Calu3 (cell line): ENCODE data around the gene PLCD4. TPM values are rescaled to one million over a fixed set of nuclear protein-coding genes. Genes with fewer than 3 reads are reported as not detected.

ENCODE experiments used
- BruUV-seq: library from RNA; stranded (reverse); fragments of 400-500 nt; replicated peaks from 2 replicates; lab custom pipeline; 2021; lab: Mats Ljungman, UMichigan
- CTCF ChIA-PET: fragments of 300-600 bp; sonication (Branson Sonifier 250); formaldehyde crosslinking; loops from one replicate; lab custom pipeline; 2022; ENCODE audit warnings: antibody characterized with exemption; lab: Charles Lee
- DNase-seq: peaks from one replicate; pipeline ENCODE4 v3.0.0; 2022
- H3K27ac Mint-ChIP-seq: one replicate; pipeline ENCODE4 v1.8.0; 2022; ENCODE audit warnings: mixed read lengths; ENCODE audit not compliant: unreplicated experiment
- H3K27me3 Mint-ChIP-seq: one replicate; pipeline ENCODE4 v1.8.0; 2022; ENCODE audit warnings: mixed read lengths; ENCODE audit not compliant: unreplicated experiment
- H3K36me3 Mint-ChIP-seq: one replicate; pipeline ENCODE4 v1.8.0; 2022; ENCODE audit warnings: mild to moderate bottlenecking, moderate library complexity, mixed read lengths; ENCODE audit not compliant: insufficient read depth, unreplicated experiment
- H3K4me1 Mint-ChIP-seq: one replicate; pipeline ENCODE4 v1.8.0; 2022; ENCODE audit warnings: mild to moderate bottlenecking, low read depth, mixed read lengths; ENCODE audit not compliant: unreplicated experiment
- H3K4me3 Mint-ChIP-seq: one replicate; pipeline ENCODE4 v1.8.0; 2022; ENCODE audit warnings: mild to moderate bottlenecking, low read depth, moderate library complexity, mixed read lengths; ENCODE audit not compliant: unreplicated experiment
- H3K9me3 Mint-ChIP-seq: one replicate; pipeline ENCODE4 v1.8.0; 2022; ENCODE audit warnings: low read depth, mixed read lengths; ENCODE audit not compliant: unreplicated experiment
- intact Hi-C: fragments of 100-400 bp; cut with micrococcal nuclease; formaldehyde crosslinking; loops from one replicate; pipeline ENCODE4 v1.10.0; 2022; ENCODE audit not compliant: unreplicated experiment
- total RNA-seq: library from RNA; stranded (reverse); gene quantifications from 2 replicates; pipeline ENCODE4 v1.2.3, GENCODE V29; 2022
- TF ChIP-seq, protein P1 (sequence below): fragments of 200-600 bp; IDR thresholded peaks from one replicate; pipeline ENCODE4 v1.8.0; 2022; ENCODE audit warnings: antibody characterized with exemption; ENCODE audit not compliant: unreplicated experiment

The PLCD4 gene
- total RNA-seq, 1 experiment from 2014 or later = 0.38 TPM

DNA sequence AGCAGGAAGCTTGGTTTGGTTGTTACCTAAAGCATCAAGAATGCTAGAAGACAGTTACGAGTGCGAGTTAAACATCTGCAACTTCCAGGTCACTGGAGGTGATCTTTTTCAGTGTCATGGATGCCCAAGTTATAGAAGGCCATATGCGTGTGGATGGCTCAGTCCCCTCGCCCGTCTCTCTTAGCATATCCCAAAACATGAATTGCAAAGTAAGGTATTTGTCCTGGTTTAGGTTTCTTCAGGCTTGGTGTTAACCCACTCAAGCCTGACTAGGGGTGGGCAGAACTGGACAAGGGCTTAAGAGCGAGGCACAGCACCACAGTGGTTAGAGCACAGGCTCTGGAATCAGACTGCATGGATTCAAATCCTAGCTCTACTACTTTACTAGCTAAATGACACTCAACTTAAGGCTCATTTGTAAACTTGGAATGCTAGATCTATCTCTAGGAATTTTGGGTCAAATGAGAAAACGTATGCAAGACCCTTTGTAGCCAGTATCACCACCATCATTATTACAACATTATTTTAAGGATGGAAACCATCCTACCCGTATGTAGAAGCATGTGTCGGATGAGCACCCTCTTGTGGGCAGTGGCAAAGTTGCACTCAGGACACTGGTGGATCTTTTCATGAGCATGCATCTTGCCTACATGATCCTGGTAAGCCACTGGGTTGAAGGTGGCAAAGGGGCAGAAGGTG is 40.5 kb downstream of the PLCD4 start:
- peaks cover 56% of the 10 kb centered on the region for H3K36me3 Mint-ChIP-seq
- BruUV-seq = no TSS peak

DNA sequence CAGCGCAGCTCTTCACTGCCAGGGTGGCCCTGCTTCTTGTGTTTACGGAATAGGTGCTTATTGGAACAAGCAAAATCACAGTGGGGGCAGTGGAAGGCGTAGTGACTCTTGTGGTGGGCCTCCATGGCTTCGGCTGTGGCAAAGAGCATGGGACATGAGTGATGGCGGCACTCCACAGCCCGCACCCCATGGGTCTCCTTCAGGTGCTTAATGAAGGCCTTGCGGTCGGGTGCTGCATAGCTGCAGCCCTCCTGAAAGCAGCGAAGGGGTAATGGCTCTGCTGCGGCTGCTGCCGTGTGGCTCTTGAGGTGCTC is 41.0 kb downstream of the PLCD4 start:
- no peaks in the 10 kb centered on the region for H3K4me1 Mint-ChIP-seq
- H3K36me3 Mint-ChIP-seq = peaks cover 56% of the 10 kb centered on the region
- no peak overlapping the region for H3K27ac Mint-ChIP-seq
- BruUV-seq = no TSS peak
- no peak overlapping the region for H3K4me3 Mint-ChIP-seq
- no peaks in the 10 kb centered on the region for H3K27me3 Mint-ChIP-seq
- TF ChIP-seq, protein P1, sequence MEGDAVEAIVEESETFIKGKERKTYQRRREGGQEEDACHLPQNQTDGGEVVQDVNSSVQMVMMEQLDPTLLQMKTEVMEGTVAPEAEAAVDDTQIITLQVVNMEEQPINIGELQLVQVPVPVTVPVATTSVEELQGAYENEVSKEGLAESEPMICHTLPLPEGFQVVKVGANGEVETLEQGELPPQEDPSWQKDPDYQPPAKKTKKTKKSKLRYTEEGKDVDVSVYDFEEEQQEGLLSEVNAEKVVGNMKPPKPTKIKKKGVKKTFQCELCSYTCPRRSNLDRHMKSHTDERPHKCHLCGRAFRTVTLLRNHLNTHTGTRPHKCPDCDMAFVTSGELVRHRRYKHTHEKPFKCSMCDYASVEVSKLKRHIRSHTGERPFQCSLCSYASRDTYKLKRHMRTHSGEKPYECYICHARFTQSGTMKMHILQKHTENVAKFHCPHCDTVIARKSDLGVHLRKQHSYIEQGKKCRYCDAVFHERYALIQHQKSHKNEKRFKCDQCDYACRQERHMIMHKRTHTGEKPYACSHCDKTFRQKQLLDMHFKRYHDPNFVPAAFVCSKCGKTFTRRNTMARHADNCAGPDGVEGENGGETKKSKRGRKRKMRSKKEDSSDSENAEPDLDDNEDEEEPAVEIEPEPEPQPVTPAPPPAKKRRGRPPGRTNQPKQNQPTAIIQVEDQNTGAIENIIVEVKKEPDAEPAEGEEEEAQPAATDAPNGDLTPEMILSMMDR = no peak
- CTCF ChIA-PET = interaction anchor here (1.8 kb wide), 1 partner anchor 10 kb away, joined by 5 read pairs; the partner anchor contains the start of genes BCS1L and ZNF142
- H3K9me3 Mint-ChIP-seq = no peaks in the 10 kb centered on the region
- no peak for DNase-seq
- intact Hi-C loops = loop anchor here (2.0 to 10.0 kb wide), 2 partner anchors 64 to 242 kb away; no protein-coding TSS in a partner anchor

More for the DNA sequence above, 40.5 kb downstream of the PLCD4 start:
- intact Hi-C loops = loop anchor here (2.0 to 10.0 kb wide), 2 partner anchors 63 to 241 kb away; no protein-coding TSS in a partner anchor
- Mint-ChIP-seq H3K27me3 (no peaks in the 10 kb centered on the region), H3K4me1 (no peaks in the 10 kb centered on the region), H3K4me3 (no peak overlapping the region), H3K9me3 (no peaks in the 10 kb centered on the region), H3K27ac (no peak overlapping the region)
- TF ChIP-seq, protein P1 = peak; percentile 69
- CTCF ChIA-PET = interaction anchor here (1.8 kb wide), 1 partner anchor 11 kb away, joined by 5 read pairs; the partner anchor contains the start of genes BCS1L and ZNF142
- peak; percentile 57 for DNase-seq

DNA sequence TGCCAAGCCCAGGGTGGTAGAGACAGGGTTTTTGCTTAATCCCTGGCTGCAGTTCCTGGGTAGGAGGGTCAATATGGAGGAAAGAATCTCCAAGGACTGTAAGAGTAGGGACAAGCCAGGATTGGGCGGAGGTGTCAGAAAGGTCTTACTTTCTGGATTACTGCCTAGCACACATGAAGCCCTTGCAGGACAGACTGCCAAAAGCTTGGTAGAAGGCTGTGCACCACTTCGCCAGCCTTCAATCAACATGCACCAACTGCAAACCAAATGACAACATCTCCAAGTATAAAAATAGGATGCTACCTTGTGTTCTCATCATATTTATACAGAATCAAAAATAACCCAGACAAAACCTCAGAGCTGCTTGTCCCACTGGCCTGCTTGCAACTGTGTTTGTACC is 48.1 kb downstream of the PLCD4 start:
- no TSS peak for BruUV-seq
- TF ChIP-seq, protein P1 = no peak
- intact Hi-C loops = no loop called here
- Mint-ChIP-seq H3K4me3 (no peak overlapping the region), H3K27ac (no peak overlapping the region), H3K27me3 (no peaks in the 10 kb centered on the region), H3K9me3 (no peaks in the 10 kb centered on the region), H3K36me3 (peaks cover 71% of the 10 kb centered on the region), H3K4me1 (peaks cover 22% of the 10 kb centered on the region)
- CTCF ChIA-PET = no interaction called here
- DNase-seq = no peak

DNA sequence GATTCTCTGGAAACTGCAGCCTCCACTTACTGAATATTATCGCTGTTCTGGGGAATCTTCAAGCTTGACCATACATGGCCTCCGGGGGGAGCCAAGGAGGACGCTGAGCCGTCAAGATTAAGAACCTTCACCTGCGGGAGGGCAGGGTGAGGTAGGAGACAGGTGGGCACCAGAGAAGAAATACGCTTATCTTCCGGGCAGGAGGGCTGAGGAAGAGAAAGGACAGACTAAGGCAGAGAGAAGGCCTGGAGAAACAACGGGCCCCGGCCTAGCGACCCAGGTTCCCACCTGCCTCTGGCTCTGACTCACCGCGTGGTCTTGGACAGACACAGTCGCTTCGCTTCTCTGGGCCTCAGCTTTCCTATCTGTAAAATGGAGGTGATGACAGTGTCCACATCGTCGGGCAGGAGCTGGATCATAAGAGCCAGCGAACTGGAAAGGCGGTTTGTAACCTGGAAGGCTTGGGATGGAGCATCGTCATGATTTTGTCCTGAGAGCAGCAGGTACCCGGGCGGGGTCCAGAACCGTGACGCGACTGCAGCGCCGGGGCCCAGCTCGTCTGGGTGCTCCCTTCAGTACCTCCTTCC is 51.1 kb downstream of the PLCD4 start:
- peaks cover 68% of the 10 kb centered on the region for H3K36me3 Mint-ChIP-seq
- DNase-seq = peak; percentile 78
- H3K4me3 Mint-ChIP-seq = peak overlapping the region; percentile 99
- CTCF ChIA-PET = interaction anchor here (1.0 to 2.0 kb wide), 7 partner anchors 10 to 191 kb away, joined by 3 to 27 read pairs (median 5); partner anchors contain the start of genes RNF25, STK36 and TTLL4
- BruUV-seq = TSS peak; percentile 56
- H3K4me1 Mint-ChIP-seq = peaks cover 22% of the 10 kb centered on the region
- H3K27me3 Mint-ChIP-seq = no peaks in the 10 kb centered on the region
- TF ChIP-seq, protein P1 = peak; percentile 64
- H3K9me3 Mint-ChIP-seq = no peaks in the 10 kb centered on the region
- intact Hi-C loops = loop anchor here (1.0 kb wide), 2 partner anchors 29 to 189 kb away; no protein-coding TSS in a partner anchor
- peak overlapping the region; percentile 87 for H3K27ac Mint-ChIP-seq
